ENCODE results near the gene TAL1.
"Not testable (repeated sequence)": the region's sequence is repeated elsewhere in the genome, so short reads cannot be mapped to it uniquely, and the experiment has no call there.

TAL1 gene

DNA sequence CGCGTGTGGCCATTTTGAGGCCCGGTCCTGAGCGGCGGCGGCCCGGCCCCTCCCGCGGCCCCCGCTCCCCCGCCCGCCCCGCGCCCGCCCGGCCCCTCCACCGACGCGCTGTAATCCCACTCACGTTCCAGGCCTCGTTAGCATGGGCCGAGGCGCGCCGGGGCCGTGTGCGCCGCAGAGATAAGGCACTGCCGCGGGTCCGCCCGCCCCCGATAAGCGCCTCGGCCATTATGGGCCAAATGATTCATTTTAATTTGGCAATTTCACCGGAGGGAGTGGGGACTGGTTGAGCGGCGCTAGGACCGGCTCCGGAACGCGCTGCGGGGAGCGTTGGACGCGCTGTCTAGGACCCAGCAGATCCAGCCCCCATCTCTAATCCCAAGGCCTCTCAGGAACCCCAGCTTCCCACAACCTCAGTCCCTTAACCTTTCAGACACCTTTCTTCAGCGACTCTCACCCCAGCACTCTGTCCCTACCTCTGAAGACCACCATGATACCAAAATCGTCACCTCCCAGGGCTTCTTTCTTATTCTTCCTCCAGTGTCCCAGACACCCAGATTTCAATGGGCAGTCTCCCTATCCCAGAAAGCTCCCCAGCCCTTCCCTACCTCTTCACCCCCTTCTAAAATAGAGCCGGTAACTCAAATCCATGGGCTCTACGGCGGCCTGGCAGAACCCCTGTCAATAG is at the start of gene TAL1:
Gene TAL1, minus strand, starts transcription at position 39 of the 688 bp plus-strand sequence. CDS start 6,337 bp downstream, outside the sequence.
- no peak for DNase-seq (ENCODE audit: low read depth)

DNA sequence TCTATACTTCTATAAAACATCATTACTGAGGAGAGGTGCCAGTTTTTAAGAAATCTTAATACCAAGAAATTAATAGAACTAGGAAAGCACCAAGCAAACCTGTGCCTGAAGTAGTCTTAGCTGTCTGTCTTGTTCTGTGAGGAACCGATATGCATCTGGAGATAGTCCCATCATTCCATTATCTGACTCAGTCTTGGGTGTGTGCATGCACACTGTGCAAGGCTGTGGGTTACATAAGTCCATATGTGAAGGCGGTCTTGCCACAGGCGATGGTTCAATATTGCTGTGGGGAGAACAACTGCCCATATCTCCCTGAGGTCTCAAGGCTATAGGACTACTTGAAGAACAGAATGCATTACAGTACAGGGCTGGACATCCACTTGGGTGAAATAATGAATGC is 48.1 kb upstream of the TAL1 start:
- peak; percentile 10 for DNase-seq (ENCODE audit: low read depth)

DNA sequence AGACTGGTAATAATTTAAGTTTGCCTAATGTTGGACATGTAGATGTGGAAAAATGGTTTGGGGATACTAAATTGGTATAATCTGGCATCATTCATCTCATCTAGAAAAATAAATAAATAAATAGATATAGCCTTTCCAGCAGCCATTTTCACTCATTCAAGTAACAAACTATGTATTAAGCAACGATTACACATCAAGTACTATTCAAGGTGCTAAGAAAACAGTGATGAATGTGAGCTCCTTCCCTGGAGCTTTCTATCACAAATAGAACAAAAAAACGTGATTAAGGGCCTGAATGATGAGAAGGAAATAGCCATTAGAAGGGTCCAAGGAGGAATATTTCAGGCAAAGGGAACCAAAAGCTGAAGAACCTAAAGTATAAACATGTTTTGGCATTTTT is 44.8 kb upstream of the TAL1 start:
- DNase-seq (ENCODE audit: low read depth): no peak

DNA sequence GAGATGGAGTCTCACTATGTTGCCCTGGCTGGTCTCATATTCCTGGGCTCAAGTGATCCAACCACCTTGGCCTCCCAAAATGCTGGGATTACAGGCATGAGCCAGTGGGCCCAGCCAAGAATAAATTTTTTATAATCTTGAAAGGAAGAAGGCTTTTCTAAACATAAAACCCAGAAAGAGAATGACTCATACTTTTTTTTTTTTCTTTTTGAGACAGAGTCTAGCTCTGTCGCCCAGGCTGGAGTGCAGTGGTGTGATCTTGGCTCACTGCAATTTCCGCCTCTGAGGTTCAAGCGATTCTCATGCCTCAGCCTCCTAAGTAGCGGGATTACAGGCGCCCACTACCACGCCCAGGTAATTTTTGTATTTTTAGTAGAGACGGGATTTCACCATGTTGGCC is 43.8 kb upstream of the TAL1 start:
- not testable (repeated sequence) for DNase-seq (ENCODE audit: low read depth)

DNA sequence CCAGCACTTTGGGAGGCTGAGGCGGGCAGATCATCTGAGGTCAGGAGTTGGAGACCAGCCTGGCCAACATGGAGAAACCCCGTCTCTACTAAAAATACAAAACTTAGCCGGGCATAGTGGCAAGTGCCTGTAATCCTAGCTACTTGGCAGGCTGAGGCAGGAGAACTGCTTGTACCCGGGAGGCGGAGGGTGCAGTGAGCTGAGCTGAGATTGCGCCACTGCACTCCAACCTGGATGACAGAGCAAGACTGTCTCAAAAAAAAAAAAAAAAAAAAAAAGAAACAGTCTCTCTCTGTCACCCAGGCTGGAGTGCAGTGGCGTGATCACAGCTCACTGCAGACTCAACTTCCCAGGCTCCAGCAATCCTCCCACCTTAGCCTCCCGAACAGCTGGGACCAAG is 33.5 kb upstream of the TAL1 start:
- not testable (repeated sequence) for DNase-seq (ENCODE audit: low read depth)

DNA sequence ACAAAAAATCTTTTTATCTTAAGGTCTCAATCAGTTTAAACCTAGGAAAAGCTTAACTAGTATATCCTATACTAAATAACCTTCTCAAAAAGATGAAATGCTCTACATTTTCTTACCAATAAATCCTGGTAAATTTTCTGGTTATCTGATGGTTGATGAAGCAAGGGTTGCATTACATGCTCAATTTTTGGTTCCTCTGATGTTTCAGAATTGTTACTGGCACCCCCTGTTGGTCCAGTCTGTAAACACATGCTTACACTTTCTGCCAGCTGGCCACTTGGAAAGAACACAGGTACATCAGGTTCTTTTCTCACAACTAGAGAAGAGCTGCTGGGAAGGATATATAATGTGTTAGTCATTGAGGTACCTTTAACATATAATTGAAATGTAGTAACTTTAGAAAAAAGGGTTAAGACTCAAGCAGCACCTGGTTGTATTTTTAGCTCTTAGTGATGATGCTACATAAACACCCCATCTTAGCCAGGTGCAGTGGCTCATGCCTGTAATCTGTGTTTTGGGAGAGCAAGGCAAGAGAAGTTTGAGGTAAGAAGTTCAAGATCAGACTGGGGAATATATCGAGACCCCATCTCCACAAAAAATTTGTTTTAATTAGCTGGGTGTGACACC is 30.9 kb upstream of the TAL1 start:
- peak; percentile 12 for DNase-seq (ENCODE audit: low read depth)

DNA sequence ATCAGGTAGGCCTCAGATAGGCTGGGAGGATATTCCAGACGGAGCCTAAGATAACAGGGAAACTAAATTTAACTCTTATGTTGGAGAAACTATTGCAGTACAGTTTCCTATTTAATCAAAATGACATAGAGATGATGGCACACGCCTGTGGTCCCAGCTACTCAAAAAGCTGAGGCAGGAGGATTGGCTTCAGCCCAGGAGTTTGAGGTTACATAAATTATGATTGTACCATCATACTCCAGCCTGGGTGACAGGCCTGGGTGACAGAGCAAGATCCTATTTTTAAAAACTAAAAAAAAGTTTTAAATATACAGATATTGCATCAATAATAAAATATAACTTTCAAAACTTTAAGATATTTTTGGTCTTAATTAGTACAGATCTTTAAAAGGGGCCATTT is 25.2 kb upstream of the TAL1 start:
- DNase-seq (ENCODE audit: low read depth): no peak

DNA sequence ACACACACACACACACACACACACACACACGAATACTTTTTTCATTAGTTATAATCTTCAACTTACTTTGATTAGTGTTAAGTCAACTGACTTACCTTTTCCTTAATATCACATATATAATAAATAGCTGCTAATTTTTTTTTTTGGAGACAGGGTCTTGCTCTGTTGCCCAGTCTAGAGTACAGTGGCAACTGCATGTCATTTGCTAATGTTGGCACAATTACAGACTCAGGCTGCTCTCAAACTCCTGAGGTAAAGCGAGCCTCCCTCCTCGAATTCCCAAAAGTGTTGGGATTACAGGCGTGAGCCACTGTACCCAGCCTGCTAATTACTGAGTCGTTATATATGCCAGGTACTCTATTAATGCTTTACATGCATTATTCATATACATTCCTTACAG is 20.8 kb upstream of the TAL1 start:
- no peak for DNase-seq (ENCODE audit: low read depth)

DNA sequence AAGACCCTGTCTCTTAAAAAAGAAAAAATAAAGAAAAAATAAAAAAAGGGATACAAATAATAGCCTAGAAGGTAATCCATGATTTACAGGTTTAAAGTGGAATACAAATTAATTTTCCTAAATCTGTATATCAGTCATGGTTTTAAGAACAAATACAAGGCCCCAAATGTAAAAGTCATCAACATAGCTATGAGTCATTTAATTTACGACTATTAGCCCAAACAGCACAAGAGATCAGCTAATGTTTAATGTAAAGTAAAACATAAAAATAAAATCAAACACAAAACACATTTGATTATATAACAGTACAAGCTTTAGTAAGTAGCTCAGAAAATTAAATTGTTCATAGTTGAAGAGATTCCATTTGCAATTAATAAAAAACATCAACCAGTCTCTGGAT is 20.3 kb upstream of the TAL1 start:
- no peak for DNase-seq (ENCODE audit: low read depth)

DNA sequence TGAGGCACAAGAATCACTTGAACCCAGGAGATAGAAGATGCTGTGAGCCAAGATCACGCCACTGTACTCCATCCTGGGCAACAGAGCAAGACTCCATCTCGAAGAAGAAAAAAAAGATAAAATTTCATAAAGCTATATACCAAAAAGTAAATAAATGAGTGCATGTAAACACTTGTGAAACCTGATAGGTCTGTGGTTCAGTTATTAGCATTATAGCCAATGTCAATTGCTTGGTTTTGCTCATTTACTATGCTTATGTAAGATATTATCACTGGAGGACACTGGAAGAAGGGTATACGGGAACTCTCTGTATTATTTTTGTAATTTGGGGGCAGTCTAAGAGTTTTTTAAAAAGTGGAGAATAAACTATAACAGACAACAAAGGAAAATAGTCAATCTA is 17.7 kb upstream of the TAL1 start:
- no peak for DNase-seq (ENCODE audit: low read depth)

DNA sequence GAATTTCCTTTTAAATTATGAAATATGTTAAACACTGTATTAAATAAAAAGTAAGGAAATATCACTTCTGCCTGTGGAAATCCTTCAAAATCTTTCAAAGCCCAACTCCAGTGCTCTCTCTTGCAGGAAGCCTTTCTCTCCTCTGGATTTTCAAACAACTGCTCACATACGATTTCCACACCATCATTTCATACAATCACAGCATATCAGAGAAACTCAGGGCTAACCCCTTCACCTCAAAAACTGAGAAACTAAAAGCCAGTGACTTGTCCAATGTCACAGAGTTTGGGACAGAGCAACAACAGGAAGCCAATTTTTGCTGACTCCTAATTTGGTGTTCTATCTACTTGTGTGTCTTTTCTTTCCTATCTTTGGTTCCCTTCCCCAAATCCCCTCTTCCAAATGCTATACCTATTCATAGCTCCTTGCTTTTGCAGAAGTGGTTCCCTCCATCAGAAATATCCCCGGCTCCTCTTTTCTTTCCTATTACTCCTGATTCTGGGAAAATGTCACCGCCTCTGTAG is 12.4 kb upstream of the TAL1 start:
- DNase-seq (ENCODE audit: low read depth): no peak

DNA sequence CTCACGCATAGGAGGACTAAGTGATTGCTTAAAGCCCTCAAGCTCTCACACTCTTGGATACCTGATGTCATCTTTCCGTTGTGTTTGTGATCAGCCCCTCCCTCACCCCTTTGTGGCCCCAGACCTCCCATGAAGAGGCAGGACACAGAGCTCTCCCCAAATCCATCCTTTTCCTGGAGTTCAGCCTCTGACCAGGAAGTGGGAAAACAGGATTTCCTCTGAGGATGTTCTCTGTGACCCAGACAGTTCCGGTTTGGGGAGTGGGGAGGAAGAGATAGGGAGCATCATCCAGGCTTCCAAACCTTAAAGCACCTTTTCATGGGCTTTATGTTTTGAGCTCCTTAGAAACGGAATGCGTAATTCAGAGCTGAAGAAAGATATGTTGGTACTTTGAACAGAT is 11.9 kb upstream of the TAL1 start:
- DNase-seq (ENCODE audit: low read depth): no peak

DNA sequence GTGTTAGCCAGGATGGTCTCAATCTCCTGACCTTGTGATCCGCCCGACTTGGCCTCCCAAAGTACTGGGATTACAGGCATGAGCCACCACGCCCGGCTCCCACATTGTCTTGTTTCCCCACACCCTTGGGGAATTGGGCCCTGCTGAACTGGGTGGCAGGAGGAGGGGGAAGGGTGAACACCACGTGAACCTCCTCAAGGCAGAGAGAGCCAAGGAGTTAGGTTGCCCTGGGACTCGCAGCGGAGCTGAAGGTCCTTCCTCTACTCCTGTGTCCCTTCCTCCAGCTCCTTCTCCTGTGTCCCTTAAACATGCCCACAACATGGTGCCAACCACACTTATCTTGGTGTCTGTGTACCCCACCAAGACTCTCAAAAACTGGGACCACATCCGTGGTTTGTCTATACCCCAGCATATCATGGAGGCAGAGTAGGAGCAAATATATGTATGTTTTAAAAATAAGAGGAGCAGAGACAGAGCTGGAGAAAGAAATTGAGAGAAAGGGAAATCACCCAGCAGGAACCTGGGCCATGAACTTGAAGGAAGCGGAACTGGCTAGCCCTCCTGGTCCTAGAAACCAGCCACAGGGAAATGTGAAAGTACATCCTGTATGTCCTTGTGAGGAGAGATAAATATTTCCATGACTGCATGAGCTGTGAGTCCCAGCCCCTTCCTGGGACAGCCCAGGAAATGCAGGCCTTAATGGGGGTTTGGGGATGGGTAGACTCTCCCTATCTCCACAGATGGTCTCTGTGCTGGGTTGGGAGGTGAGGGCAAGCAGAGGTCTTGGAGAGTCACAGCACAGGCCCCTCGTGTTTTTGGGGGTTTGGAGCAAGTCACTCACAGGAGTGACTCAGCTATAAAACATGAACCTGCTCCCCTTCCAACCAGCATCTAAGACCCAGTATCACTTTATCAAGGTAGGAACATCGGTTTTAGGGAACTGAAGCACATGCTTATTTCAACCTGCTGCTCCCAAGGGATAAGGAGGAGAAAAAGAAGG is 9.4 kb upstream of the TAL1 start:
- no peak for DNase-seq (ENCODE audit: low read depth)

DNA sequence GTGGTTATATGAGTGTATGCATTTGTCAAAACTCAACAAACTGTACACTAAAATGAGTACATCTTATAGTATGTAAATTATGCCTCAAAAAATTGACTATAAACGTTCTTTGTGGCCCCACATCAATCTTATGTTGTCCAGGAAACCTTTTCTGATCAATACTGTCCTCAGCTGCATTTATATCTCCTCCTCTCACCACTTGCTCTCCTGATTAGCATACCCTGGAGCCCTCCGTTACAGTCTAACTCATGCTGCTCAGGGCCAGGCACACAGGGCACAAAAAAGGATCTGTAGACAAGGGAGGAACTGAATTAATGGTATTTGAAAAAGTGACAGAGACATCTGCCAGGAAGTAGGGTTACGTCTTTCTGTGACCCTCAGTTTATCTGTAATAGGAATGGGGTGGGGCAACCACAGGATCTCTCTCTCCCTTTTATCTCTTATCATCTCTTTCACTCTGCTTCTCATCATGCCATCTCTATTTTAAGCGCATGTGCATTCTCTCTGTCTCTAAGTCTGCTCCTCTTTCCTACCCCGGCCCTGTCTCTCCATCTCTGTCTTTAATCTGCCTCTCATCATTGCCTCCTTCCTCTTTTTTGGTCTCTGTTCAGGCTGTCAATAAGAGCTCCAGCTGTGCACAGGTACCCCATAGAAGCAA is 7.0 kb upstream of the TAL1 start:
- no peak for DNase-seq (ENCODE audit: low read depth)

DNA sequence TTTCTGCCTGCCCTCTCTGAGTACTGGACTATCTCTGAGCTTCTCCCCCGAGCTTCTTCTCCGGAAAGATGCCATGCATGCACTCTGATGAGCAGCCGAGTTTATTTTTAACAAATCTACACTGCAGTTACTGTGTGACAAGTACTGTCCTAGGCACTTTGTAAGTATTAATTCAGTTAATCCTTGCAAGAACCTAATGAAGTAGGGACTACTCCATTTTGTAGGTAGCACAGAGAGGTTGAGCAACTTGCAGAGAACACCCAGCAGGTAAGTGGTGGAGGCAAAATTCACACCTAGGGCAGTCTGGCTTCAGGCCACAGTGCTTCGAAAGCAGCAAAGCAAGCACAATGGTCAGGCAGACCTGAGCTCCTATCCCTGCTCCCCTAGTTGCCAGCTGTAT is 3.8 kb upstream of the TAL1 start:
- no peak for DNase-seq (ENCODE audit: low read depth)

DNA sequence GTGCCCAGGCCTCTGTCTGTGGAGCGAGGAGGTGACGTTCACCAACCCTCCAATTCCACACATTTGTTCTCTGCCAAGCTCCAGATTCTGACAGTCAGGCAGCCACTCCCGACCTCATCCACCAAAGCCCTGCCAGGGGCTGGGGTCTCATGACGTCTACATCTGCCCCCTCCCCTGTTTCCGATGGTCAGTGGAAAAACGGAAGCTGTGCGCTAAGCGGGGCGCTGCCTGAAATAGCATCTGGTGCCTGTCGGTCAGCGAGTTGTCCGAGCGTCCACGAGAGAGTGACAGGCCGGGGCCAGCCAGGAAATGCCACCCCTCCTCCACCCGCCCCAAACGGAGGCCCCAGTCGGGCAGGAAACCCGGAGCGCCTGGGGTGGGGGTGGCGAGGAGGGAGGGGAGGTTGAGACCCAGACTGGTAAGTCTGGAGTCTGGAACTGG is 3.2 kb upstream of the TAL1 start:
- DNase-seq (ENCODE audit: low read depth): no peak

DNA sequence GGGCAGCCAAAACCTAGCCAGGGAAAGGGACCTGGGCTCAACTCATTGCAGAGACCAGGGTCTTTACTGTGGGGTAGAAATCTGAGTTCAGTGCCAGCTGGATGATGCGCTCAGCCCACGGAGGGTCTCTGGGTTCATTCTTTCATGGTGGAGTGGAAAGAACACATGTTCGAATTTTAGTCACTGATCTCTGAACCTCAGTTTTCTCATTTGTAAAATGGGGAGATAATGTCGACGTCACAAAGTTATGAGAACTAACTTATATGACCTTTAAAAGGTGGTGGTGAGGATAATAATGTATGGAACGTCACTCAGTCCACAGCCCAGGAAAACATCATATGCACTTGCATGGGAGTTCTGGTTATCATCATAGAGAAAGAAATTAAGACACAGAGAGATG is 1.2 kb upstream of the TAL1 start:
- no peak for DNase-seq (ENCODE audit: low read depth)

DNA sequence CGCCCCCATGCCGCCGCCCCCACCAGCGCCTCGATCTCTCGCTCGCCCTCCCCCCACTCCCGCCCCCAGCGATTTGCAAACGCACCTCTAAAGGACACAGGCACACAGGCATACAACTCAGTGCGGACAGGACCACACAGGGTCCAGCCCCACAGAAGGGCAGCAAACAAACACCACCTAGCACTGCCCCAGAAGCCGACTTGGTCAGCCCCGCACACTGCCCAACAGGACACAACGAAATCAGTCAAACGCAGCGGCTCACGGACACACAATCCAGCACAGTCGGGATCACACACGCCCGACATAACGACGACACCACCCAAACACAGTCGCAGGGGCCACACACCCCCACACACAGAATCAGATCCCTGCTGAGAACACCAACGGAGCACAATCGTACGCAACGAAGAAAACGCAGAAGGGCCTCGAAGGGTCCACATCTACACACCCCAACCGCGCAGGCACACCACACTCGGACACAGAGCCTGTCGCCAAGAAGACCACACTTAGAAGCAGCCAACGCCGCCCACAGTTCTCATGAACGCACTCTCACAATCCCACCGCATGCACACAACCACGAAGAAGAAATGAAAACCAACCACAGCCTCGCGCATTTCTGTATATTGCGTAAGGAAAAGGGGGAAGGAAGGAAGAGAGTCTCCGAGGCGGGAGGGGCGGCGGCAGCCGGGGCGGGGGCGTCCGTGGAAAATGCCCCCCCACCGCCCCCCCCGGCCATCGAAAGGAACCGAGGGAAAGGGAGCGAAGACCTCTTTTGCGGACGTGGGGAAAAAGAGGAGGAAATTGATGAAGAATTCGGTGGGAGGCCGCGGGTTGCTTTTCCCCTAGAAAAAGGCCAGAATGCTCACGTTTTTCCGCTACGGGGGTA is 481 bp downstream of the TAL1 start:
- DNase-seq (ENCODE audit: low read depth): peak; percentile 8

DNA sequence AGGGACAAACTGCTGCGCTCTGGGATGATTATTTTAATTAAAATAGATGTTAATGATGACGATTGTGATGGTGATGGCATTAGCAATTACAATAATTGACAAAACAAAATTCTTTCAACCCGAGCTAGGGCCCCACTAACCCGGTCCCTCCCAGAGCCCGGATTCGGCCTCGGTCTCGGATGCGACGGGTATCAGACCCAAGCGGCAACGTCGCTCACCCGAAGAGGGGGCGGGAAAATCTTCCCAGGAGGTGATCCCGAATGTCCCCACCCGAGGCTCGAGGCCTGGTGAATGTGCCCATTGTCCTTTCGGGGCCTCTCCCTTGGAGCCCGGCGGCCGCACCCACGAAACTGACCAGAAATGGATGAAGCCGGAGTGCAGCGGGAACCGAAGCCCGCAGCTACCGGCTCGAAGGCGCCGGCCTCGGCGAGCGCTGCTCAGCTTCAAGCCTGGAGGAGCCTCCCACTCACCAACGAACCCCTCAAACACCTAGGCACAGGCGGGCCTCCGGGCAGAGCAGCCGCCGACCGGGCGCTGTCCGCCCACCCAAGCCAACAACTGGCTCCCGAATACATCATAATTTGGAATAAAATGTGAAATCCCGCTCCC is 1.2 kb downstream of the TAL1 start:
- no peak for DNase-seq (ENCODE audit: low read depth)

DNA sequence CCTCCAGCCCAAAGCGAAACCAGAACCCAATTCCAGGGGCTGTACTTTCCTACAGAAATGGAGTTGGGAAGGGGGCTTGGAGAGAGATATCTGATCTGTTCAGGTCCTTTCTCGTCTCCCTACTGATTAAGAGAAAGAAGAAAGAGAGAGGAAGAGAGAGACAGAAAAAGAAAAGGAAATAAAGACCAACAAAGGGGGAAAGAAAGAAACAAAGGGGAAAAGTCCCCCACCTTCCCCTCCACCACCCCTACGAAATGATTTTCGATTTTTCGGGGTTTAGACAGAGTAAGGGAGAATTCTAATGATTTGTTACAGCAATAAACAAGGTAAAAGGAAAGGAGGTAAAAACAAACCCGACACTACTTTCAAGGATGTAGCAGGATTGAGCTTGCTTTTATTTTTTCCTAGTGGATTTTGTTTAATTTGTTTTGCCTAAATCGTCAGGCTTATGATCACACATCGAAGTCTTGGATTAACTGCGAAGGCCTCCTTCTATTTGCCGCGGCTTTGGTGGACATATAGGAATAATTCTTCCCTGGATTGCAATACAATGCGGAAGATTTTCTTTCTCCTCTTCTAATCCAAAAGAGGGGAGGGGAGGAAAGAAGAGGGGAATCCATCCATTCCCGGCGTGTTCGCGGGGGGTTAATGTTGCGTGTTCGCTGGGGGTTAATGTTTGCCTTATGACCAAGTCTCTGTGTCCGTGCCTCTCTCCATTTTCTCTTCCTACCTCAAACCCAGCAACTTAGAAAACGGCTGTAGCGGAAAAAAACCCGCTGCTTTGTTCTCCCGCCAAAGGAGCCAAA is 1.9 kb downstream of the TAL1 start:
- no peak for DNase-seq (ENCODE audit: low read depth)
